HG02759 (cell line): ENCODE data around the gene SLC39A11.
"Not testable (repeated sequence)": the region's sequence is repeated elsewhere in the genome, so short reads cannot be mapped to it uniquely, and the experiment has no call there.

Experiments used
- ATAC-seq: cut with Tn5 transposase; IDR thresholded peaks from one replicate; pipeline ENCODE4 v1.9.1; 2021; ENCODE audit warnings: mild to moderate bottlenecking, moderate library complexity; ENCODE audit not compliant: unreplicated experiment

The SLC39A11 gene

GRCh38 chr17:73072219-73072962 is 20.1 kb downstream of the SLC39A11 start:
- ATAC-seq, result no peak

DNA sequence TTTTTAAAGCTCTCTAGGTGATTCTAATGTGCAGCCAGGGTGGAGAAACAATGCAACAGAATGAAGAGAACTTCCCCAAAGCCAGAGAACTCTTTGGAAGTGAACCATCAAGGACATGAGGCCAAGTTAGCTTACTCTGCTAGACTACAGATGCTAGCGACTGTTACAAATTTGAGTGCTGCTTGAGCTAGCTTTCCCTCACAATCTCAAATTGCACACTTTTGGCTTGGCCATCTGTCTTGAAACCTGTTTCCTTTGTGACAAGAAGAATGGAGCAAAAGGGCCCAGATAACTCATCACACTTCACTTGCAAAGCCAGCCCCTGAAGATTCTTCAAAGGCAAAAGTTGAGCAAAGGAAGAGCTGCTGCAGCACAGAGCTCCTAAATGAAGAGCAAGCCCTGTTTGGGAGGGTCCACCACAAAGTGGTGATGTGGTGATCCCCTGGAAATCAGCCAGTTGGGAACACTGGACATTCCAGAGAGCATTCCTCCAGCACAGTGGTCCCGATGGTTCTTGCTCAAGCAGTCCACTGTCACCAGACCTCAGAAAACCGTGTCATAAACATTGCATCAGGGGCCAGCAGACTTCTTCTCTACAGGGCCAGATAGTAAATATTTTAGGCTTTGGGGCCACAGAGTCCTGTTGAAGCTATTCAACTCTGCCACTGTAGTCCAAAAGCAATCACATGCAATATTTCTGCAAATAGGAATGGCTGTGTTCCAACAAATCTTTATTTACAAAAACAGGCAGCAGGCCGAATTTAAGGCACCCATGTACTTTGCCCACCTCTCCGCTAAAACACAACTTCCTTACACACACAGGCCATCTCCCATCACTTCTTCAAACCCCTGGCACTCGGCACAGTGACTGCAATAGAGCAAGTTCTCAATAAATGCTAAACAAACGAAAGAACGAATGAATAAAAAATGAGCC is 21.2 kb downstream of the SLC39A11 start:
- ATAC-seq, result no peak

GRCh38 chr17:73069841-73070240 is 22.6 kb downstream of the SLC39A11 start:
- ATAC-seq, result no peak

GRCh38 chr17:73069164-73069770 is 23.2 kb downstream of the SLC39A11 start:
- no peak for ATAC-seq

DNA sequence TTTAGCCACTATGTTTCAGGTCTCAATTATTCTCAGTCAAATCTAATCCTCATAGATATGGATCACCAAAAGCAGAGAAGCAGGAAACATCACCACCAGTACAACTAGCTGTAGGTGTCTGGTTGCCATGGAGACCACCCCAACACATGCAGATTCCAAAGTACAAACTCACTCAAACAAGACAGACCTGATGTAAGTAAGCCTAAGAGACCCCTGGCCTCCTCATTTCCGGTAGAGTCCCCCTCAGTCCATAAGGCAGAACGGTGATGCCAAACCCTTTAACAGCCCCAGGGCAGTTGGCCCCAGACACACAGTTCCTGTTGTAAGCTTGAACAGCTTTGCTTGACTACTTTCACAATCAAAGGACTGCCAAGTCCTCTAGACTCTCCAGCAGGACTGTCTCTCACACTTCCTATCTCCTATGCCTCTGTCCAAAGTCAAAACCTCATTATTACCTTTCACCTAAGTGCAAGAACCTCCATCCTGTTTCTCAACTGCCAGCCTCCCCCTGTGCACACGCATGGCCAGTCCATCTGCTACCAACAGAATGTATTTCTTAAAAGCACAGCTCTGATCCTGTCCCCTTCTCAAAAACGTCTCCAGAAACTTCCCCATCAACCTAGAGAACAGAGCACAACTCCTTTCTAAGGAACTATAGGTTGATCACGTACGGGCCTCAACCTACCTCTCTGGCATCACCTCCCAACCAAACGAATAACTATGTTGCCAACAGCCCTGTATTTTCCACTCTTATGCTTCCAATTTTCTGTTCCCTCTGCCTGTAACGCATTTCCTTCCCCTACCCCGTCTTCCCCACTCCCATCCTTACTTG is 23.9 kb downstream of the SLC39A11 start:
- no peak for ATAC-seq

GRCh38 chr17:73067699-73068098 is 24.8 kb downstream of the SLC39A11 start:
- ATAC-seq, result not testable (repeated sequence)

DNA sequence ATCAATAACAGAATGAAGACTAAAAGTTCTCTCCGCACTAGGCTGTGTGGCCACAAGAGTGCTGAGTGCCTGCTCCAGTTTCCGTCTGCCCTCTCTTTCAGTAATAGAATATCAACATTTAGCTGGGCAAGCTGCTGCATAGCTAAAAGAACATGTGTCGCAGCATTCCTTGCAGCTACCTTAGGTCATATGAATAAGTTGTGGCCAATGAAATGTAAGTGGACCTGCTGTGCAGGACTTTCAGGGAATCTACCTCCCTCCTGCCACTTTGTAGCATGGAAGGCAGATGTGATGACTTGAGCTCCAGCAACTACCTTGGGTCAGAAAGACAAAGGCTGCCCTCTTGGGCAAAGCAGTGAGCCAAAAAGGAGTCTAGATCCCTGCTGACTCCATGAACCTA is 25.4 kb downstream of the SLC39A11 start:
- no peak for ATAC-seq

GRCh38 chr17:73066148-73066884 is 26.2 kb downstream of the SLC39A11 start:
- ATAC-seq, result no peak

DNA sequence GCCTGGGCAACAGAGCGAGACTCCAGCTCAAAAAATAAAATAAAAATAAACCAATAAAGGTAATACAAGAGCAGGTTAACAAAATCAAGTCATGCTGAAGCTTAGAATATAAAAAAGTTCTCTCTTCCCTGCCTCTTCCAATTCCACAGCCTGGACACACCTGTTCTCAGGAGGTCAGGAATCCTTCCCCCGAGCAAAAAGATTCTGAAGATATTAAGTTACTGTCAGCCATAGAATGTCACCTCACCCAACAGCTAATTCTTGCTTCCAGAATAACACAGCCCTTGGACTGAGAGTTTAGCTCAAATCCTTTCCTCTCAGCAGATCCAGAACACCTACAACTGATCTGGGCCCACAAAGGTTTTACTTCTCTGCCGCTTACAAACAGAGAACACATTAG is 27.1 kb downstream of the SLC39A11 start:
- no peak for ATAC-seq

- no peak for ATAC-seq
These were observed 28.2 kb downstream of the SLC39A11 start for GRCh38 chr17:73064084-73064938.

GRCh38 chr17:73062726-73063125 is 29.8 kb downstream of the SLC39A11 start:
- no peak for ATAC-seq

GRCh38 chr17:73061161-73061560 is 31.3 kb downstream of the SLC39A11 start:
- no peak for ATAC-seq

DNA sequence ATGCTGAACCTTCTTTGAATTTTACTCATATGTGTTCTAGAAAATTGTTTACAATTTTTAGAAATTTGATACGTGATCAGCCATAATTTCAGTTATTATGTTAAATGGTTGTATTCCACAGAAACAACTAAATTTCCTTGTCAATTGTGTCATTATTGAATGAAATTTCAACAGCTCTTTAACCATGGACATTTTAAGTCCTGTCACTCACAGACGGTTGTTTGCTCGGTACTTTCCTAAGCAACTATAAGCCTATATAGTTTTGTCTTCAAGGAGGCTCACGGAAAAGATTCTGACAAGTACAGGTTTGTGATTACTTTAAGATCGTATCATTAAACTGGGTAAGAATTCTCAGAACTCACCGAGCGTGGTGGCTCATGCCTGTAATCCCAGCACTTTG is 31.8 kb downstream of the SLC39A11 start:
- no peak for ATAC-seq

DNA sequence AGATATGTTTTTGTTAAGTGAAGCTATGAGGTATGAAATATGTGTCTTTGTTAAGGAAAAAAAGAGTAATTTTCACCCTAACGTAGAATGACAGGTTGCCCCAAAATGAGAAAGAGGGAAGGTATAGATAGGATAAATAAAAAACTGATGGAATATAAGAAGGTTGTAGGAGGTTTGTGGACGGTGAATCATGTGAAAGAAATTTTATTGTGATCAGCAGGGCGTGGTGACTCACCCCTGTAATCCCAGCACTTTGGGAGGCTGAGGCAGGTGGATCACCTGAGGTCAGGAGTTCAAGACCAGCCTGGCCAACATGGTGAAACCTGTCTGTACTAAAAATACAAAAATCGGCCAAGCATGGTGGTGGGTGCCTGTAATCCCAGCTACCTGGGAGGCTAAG is 32.8 kb downstream of the SLC39A11 start:
- not testable (repeated sequence) for ATAC-seq

DNA sequence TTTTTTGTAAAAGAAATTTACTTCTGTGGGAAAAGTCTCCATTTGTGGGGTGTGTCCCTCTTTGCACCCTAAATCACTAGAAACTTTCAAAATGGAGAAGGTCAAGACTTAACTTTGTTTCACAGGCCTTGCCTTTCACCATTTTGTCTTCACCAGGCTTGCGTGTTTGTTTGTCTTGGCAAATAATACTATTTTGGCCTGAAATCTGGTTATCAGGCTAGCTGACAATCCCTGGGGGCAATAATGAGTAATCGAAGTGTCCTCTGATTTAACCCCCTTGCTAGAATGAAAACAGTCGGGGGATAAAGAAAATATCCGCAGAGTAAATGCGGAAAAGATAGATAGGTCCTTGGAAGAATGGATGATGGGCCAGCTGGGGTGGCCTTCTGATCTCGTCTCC is 34.5 kb downstream of the SLC39A11 start:
- ATAC-seq, result no peak

DNA sequence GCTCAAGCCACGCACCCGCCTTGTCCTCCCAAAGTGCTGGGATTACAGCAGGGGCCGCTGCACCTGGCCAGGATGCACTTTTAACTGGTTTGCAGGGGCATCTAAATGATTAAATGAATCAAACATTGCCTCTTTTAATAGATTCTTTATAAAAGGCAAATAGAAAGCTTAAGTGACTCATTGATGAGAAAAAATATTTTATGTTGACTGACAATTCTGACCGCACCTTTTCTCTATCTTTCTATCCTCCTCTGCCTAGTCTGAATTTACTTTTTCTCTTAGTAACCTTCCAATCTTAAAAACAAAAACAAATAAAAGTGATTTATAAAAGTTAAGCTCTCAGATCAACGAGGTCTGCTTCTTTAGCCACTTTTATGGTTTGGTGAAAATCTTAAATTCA is 35.3 kb downstream of the SLC39A11 start:
- no peak for ATAC-seq

DNA sequence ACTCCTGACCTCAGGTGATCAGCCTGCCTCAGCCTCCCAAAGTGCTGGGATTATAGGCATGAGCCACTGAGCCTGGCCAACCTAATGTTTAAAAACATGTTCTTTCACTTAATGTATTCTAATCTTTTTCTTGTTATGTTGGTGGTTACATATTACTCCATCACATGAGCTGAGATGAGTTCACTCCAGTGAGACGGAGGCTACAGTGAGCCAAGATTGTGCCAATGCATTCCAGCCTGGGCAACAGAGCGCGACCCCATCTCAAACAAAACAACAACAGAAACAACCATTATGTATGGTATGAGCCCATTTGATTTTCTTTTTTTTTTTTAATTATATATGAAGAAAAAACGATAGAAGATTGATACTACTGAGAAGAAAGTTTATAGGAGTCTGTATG is 39.6 kb downstream of the SLC39A11 start:
- ATAC-seq, result no peak

- no peak for ATAC-seq
These were observed 41.7 kb downstream of the SLC39A11 start for GRCh38 chr17:73050797-73051196.

- no peak for ATAC-seq
These were observed 44.3 kb downstream of the SLC39A11 start for GRCh38 chr17:73048170-73048569.
